Amniotic stem cell (primary cell): Measurements from ENCODE around the gene CDH4.

Experiments used
- DNase-seq: peaks from one replicate; lab custom pipeline; 2025; lab: John Stamatoyannopoulos, UW

The CDH4 gene

GRCh38 chr20:61631751-61632150, 379.7 kb downstream of the CDH4 start:
- DNase-seq, result no peak

- DNase-seq, result no peak
Observed at GRCh38 chr20:61633004-61633403, 380.9 kb downstream of the CDH4 start.

GRCh38 chr20:61634376-61635145, 382.5 kb downstream of the CDH4 start:
- DNase-seq, result no peak

- no peak for DNase-seq
Observed at GRCh38 chr20:61635721-61636455, 383.8 kb downstream of the CDH4 start.

- DNase-seq, result no peak
Observed at GRCh38 chr20:61636531-61637116, 384.6 kb downstream of the CDH4 start.

- DNase-seq, result no peak
Observed at GRCh38 chr20:61638802-61639585, 386.9 kb downstream of the CDH4 start.

- no peak for DNase-seq
Observed at GRCh38 chr20:61640131-61640870, 388.2 kb downstream of the CDH4 start.

- no peak for DNase-seq
Observed at GRCh38 chr20:61640871-61641245, 388.8 kb downstream of the CDH4 start.

GRCh38 chr20:61643656-61644377, 391.8 kb downstream of the CDH4 start:
- no peak for DNase-seq

GRCh38 chr20:61644378-61645076, 392.5 kb downstream of the CDH4 start:
- no peak for DNase-seq

GRCh38 chr20:61645732-61646131, 393.7 kb downstream of the CDH4 start:
- DNase-seq, result no peak

- no peak for DNase-seq
Observed at GRCh38 chr20:61646453-61646852, 394.4 kb downstream of the CDH4 start.

GRCh38 chr20:61646986-61647385, 394.9 kb downstream of the CDH4 start:
- DNase-seq, result no peak

GRCh38 chr20:61647702-61648101, 395.6 kb downstream of the CDH4 start:
- no peak for DNase-seq

- no peak for DNase-seq
Observed at GRCh38 chr20:61649105-61649859, 397.2 kb downstream of the CDH4 start.

GRCh38 chr20:61649860-61650162, 397.8 kb downstream of the CDH4 start:
- DNase-seq, result no peak

- DNase-seq, result no peak
Observed at GRCh38 chr20:61650912-61651733, 399.1 kb downstream of the CDH4 start.

GRCh38 chr20:61652146-61652545, 400.1 kb downstream of the CDH4 start:
- DNase-seq, result no peak

- no peak for DNase-seq
Observed at GRCh38 chr20:61654726-61655125, 402.7 kb downstream of the CDH4 start.
